Hepatocyte (in vitro differentiated cells): ENCODE data around the gene KCND2. TPM values are rescaled to one million over a fixed set of nuclear protein-coding genes. Genes with fewer than 3 reads are reported as not detected.

Experiments
- DNase-seq: peaks from one replicate; pipeline ENCODE4 v3.0.0-alpha.2; 2016; ENCODE audit warnings: low spot score
- H2AFZ ChIP-seq: fragments of 200-600 bp; sonication (generic); 2 replicates; pipeline ENCODE4 v1.6.0; 2016; ENCODE audit warnings: antibody characterized with exemption, mild to moderate bottlenecking
- H3K27ac ChIP-seq: fragments of 200-600 bp; sonication (generic); 2 replicates; pipeline ENCODE4 v1.5.1; 2016; ENCODE audit warnings: mild to moderate bottlenecking
- H3K27me3 ChIP-seq: fragments of 200-600 bp; sonication (generic); 2 replicates; pipeline ENCODE4 v1.6.1; 2016
- H3K36me3 ChIP-seq: fragments of 200-600 bp; sonication (generic); replicated peaks from 2 replicates; pipeline ENCODE4 v1.5.1; 2016; ENCODE audit warnings: low read depth; ENCODE audit not compliant: insufficient read depth
- H3K4me1 ChIP-seq: fragments of 200-600 bp; sonication (generic); 2 replicates; pipeline ENCODE4 v1.5.1; 2016; ENCODE audit warnings: mild to moderate bottlenecking, moderate library complexity; ENCODE audit not compliant: insufficient read depth
- H3K4me2 ChIP-seq: fragments of 200-600 bp; sonication (generic); 2 replicates; pipeline ENCODE4 v1.6.0; 2016
- H3K4me3 ChIP-seq: fragments of 200-600 bp; sonication (generic); 2 replicates; pipeline ENCODE4 v1.5.1; 2016; ENCODE audit warnings: mild to moderate bottlenecking
- H3K79me2 ChIP-seq: fragments of 200-600 bp; sonication (generic); 2 replicates; pipeline ENCODE4 v1.6.0; 2017; ENCODE audit warnings: mild to moderate bottlenecking
- H3K9me2 ChIP-seq: fragments of 200-600 bp; sonication (generic); replicated peaks from 2 replicates; pipeline ENCODE4 v1.6.0; 2017; ENCODE audit warnings: mild to moderate bottlenecking; ENCODE audit not compliant: insufficient read depth
- H3K9me3 ChIP-seq: fragments of 200-600 bp; sonication (generic); 2 replicates; pipeline ENCODE4 v1.5.1; 2016; ENCODE audit warnings: low read depth, mild to moderate bottlenecking
- H4K20me1 ChIP-seq: fragments of 200-600 bp; sonication (generic); 2 replicates; pipeline ENCODE4 v1.6.0; 2016; ENCODE audit warnings: mild to moderate bottlenecking; ENCODE audit not compliant: insufficient read depth, poor library complexity, severe bottlenecking
- CTCF ChIP-seq: fragments of 200-600 bp; sonication (generic); IDR thresholded peaks from 2 replicates; pipeline ENCODE4 v1.5.1; 2016; ENCODE audit warnings: antibody characterized with exemption, mild to moderate bottlenecking; ENCODE audit not compliant: poor library complexity
- EZH2 ChIP-seq: fragments of 200-600 bp; sonication (generic); IDR thresholded peaks from 2 replicates; pipeline ENCODE4 v1.6.1; 2016; ENCODE audit warnings: antibody characterized with exemption, mild to moderate bottlenecking, borderline replicate concordance
- EZH2phosphoT487 ChIP-seq: fragments of 200-600 bp; sonication (generic); IDR thresholded peaks from one replicate; pipeline ENCODE4 v1.6.1; 2018; ENCODE audit warnings: antibody characterized with exemption, mild to moderate bottlenecking, low read depth, moderate library complexity; ENCODE audit not compliant: unreplicated experiment, severe bottlenecking
- WGBS: methylation state at CpG from one replicate; pipeline ENCODE4 v1.1.6; 2016; ENCODE audit warnings: low lambda C conversion rate; ENCODE audit errors: missing lambda C conversion rate; 5-methylcytosine and 5-hydroxymethylcytosine counted together
- polyA plus RNA-seq: library from polyadenylated mRNA; unstranded; fragments of >200 nt; fragmentation: Nextera tagmentation; extraction: Ambion mirVana; gene quantifications from 2 replicates; pipeline ENCODE4 v1.2.1, GENCODE V29; 2016
- small RNA-seq: library from RNA; depleted of rRNA; stranded (forward); fragments of <200 nt; gene quantifications from one replicate; pipeline ENCODE3, GENCODE V24; 2014
- total RNA-seq: library from RNA; depleted of rRNA; stranded (reverse); fragments of >200 nt; gene quantifications from 2 replicates; pipeline ENCODE4 v1.2.3, GENCODE V29; 2014

Gene KCND2
- total and polyA plus RNA-seq, 2 experiments from 2014 or later = 0.58 to 3.6 TPM

- WGBS = 94% methylated on average over 1 of the region's 1 CpG
- H3K9me3 ChIP-seq = no peaks in the 10 kb centered on the region
- no peak overlapping the region for H3K27ac ChIP-seq
- H3K4me1 ChIP-seq = no peaks in the 10 kb centered on the region
- no peaks in the 10 kb centered on the region for H3K9me2 ChIP-seq
- no peaks in the 10 kb centered on the region for H3K27me3 ChIP-seq
- no peak overlapping the region for H3K4me2 ChIP-seq
- no peak for DNase-seq
- H4K20me1 ChIP-seq = no peaks in the 10 kb centered on the region
- H3K79me2 ChIP-seq = no peaks in the 10 kb centered on the region
- no peaks in the 10 kb centered on the region for H3K36me3 ChIP-seq
- TF ChIP-seq CTCF (no peak), EZH2 (no peak), EZH2phosphoT487 (no peak)
- H3K4me3 ChIP-seq = no peak overlapping the region
- H2AFZ ChIP-seq = no peak overlapping the region
Measured at GRCh38 chr7:120799147-120799546, 526.2 kb downstream of the KCND2 start.

Small RNAs within 50 kb of the gene (small RNA-seq; reads per million reads assigned to genes)
- gene RNU6-581P = not detected
